DMS153 (cell line): ENCODE measurements around the gene SPATA22.
"Not testable (repeated sequence)": the region's sequence is repeated elsewhere in the genome, so short reads cannot be mapped to it uniquely, and the experiment has no call there.

Experiments
- DNase-seq: peaks from one replicate; lab custom pipeline; 2025; lab: John Stamatoyannopoulos, UW

SPATA22 gene

DNA sequence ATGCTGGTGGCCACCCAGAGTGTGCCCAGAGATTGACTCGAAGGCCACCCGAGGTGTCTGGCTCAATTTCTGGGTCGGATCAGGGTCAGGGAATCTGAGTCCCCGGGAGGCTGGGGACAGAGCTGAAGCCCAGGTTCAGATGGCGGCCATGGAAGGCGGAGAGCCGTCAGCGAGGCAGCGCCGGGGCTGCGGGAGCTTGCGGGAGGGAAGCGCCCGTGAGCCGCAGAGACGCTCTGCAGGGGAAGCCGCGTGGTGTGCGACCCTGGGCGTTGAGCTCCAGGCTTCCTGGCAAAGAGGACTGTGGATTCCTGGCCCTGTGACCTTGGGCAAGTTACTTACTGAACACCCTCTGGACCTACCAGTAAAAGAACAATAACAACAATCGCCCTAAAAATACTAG lies 518 bp upstream of the SPATA22 start:
- no peak for DNase-seq

DNA sequence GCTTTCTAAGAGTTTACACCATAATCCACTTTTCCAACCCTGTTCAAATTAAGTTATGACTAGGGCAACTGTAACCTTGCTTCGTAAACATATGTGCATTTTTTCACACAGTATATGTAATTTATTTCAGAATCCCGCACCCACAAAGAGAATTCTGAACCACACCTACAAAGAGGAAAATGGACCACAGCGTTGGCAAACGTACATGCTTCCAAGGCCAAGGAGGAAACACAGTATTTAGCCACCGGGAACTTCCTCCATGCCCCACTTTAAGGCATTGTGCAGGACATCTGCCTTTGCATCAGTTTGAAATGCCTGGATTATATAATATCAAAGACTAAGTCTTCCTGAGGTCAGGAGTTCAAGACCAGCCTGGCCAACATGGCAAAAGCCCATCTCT lies 2.1 kb downstream of the SPATA22 start:
- DNase-seq = no peak

DNA sequence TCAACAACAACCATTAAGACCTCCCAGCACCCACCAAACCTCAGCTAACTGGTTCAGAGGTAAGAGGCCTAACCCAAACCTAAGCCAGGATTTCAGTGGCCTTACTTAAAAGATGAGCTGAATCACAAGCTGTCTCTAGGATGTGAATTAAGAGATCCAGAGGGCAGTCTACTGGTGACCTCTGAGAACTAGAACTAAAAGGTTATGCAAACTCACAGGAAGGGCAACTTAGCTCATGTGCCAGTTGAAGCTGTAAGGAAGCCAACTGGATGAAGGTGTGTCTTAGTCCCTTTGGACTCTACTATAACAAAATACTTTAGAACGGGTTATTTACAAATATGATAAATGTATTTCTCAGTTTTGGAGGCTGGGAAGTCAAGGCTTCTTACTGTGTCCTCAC lies 5.3 kb downstream of the SPATA22 start:
- not testable (repeated sequence) for DNase-seq

DNA sequence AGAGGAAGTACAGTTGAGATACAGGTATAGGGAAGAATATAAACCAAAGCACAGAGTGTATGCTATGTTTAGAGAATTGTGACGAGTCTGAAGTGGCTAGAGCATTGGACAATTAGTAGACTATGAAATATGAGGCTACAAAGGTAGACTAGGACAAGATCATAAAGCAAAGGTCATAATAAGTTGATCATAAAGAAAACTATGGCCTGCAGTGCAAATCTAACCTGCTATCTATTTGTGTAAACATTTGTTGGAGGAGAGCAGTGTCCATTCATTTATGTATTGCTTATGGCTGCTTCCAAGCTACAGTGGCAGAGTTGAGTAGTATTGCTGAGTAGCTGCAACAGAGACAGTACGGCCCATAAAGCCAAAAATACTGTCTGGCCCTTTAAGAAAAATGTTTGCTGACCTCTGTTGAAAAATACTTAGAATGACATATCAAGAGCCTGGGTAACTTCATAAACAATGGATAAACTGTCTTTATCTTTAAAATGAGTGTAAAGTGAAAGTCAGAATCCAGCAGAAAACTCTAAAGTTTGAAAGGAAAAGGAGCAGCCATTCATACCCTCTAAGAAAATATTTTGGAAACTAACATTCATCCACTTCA lies 23.5 kb downstream of the SPATA22 start:
- no peak for DNase-seq

DNA sequence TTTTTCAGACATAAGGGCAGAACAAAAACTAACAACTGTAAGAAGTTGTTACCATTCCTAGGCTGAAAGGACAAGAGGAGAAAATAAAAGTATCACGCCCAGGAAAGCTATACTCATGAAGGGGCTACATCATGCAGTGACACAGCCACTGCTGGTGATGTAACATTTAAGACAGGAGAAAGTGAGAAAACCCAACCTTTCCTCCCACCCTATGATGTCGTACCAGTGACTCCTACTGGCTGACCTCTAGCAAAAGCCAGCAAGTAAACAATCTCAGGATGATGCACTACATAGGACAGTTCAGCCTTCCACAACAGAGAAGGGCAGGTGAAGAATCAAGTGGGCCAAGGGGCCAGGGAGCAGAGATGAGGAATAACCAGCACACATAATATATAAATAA lies 24.0 kb downstream of the SPATA22 start:
- no peak for DNase-seq

DNA sequence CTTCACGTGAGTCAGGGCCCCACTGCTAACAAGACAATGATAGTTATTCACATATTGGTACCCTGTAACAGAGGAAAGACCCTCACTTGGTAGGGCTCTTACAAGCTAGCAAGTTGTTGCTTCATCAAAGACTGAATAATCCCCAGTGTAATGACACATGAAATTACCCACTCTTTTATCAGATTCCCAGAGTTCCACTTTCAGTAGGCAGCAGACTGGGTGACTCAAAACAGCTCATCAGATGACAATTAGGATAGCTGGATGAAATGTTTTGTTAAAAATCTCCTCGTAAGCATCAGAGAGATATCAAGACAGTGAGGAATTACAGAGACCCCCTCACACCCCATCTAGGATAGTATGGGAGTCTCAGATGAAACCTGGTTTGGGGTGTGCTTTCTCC lies 31.2 kb downstream of the SPATA22 start:
- DNase-seq = no peak

DNA sequence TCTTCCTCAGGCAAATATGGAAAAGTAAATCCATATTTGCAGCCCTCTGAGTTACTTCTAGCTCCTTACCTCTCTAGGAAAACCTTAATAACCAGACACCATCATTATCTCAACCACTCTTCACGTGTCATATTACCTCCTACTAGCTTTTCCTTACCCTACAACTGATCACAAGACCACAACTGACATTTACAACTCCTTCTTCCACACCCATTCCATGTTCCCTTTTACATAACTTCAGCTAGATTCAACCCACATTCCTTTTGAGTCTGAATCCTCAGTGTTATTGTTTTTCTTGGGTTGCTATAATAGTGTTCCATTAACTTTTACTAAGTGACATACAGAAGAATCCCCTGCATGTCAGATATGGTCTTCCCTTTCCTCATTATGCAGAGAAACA lies 33.3 kb downstream of the SPATA22 start:
- DNase-seq = no peak

DNA sequence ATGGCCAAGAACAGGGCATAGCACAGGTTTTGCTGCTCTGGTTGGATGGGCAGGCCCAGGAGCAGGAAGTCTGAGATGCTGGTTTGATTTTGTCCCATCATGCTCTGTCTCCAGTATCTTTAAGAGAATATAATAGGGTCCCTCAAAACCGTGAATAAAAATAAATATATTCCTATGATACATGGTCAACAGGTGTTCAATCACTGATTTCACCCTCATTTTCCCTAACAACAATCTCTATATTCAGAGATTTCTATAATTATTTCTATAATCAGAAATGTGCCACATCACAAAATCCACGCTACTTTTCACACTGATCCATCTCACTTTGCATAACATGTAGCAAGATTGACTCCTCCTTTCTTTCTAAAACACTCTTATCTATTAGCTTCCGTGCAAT lies 37.9 kb downstream of the SPATA22 start, which contains the start of gene OR1E2:
Gene OR1E2, minus strand, starts transcription at position 101 of the 400 bp plus-strand sequence. Its CDS starts 0 bp downstream, at position 101.
- DNase-seq = no peak

DNA sequence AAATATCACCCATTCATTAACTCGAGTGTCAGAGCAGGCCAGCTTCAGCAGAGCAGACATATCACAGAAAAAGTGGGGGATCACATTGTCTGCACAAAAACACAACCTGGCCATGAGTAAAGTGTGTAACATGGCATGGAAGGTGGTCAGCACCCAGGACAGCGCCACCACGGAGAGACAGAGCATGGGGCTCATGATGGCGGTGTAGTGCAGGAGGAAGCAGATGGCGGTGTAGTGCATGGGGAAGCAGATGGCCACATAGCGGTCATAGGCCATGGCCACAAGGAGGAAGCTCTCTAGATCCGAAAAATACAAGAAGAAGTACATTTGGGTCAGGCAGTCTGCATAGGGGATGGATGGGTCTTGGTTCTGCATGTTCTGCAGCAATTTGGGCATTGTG lies 38.4 kb downstream of the SPATA22 start:
- DNase-seq = not testable (repeated sequence)

DNA sequence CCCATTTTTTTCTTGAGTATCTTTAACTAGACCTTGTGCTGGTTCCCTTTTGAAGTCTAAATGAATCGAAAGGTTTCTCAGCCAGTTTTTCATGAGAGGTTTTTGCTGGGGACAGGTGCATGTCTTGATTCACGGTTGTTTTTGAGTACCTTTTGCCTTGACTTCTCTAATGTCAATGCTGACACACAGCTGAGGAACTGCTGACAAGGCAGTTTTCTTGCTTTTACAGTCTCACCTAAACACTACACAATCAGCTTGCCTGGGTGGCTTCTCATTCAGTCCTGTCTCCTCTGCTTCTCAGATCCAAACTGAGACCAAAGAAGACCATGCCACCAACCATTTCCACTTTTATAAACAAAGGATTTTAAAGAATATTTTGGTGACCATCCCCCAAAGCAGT lies 53.4 kb downstream of the SPATA22 start:
- DNase-seq = no peak

DNA sequence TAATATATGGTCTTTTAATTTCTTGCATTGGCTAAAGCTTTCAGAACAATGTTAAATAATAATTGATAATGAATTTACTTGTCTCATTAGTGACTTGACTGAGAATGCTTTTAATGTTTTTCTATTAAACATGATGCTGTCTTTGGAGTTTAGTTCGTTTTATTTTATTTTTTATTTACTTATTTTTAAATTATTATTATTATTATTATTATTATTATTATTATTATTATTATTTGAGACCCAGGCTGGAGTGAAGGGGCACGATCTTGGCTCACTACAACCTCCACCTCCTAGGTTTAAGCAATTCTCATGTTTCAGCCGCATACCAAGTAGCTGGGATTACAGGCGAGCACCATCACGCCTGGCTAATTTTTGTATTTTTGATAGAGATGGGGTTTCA lies 56.0 kb downstream of the SPATA22 start:
- DNase-seq = no peak

DNA sequence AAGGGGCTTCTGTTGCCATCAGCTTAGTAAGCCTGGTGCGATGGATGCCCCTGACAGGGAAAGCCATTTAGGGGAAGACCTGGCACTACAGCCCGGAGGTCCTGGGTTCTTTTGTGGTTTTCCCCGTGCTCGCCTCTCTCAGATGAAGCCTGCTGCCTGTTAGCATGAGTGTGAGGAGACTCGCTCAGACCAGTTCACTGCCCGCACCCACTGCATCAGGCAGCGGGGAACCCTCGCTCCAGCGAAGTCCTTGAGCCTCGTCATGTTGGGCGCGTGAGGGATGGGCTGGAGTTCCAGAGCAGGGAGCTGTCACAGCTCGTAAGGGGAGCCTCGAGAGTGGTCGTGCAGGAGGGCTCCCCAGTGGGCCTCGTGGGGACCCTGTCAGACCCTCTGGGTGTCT lies 59.4 kb downstream of the SPATA22 start:
- not testable (repeated sequence) for DNase-seq

DNA sequence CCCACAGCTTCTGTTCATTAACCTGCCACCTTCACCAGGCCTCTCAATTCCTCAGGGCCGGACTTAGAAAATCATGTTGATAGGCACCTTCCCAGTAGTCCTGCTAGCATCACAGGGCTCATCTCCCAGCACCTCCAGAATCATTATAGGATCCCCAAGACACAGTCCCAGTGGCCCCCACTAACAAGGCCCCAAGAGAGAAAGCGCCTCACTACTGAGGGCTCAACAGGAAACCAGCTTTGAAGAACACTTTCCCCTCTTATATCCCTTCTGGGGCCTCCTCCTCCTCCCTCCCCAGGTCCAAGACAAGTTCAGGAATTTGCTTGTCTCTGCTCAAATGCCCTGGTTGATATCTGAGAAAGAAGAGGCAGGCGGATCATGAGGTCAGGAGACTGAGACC lies 60.5 kb downstream of the SPATA22 start, which contains the start of gene OR3A3:
Gene OR3A3, plus strand, starts transcription at position 301 of the 400 bp plus-strand sequence.
- no peak for DNase-seq

DNA sequence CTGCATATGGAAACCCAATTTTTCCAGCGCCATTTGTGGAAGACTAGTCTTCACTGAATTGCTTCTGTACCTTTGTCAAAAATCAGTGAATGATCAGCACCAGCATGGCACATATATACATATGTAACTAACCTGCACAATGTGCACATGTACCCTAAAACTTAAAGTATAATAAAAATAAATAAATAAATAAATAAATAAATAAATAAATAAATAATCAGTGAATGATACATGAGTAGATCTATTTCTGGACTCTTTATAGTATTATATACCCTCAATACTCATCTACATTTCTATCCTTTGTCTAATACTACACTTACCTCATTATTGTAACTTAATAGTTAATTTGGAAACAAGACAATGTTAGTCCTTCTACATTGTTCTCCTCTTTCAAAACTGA lies 67.8 kb downstream of the SPATA22 start:
- DNase-seq = not testable (repeated sequence)

DNA sequence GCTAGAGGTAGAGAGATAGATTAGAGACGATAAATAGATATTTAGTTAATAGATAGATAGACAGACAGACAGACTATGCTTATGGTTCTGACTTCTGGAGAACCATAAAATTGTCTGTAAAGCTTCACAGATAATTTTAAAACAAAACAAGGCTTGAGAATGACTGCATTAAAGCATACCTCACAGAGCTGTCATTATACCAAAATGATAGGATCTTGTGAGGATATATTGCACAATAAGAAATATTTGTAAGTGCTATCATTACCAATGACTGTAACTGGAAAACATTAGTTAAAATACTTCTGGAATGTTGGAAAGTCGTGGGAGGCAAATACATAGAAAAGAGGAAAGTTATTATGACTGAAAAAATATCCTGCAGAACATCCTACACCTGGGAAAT lies 69.8 kb downstream of the SPATA22 start:
- no peak for DNase-seq

DNA sequence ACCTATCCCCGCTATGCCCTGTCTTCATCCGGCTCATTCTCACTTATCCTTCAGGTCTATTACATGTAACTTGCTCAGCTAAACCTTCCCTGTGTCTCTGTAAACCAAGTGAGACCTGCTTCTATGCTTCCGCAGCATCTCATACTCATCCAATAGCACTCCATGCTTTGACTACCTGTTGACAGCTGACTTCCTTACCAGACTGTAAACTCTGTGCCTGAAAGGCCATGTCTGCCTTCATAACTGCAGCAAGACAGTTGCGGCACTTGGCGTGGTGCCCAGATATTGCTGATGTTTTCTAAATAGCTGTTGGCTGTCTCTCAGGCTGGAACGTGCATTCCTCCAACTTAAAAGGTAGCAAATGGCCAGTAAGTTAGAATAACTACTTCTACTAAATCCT lies 71.6 kb downstream of the SPATA22 start:
- DNase-seq = no peak

DNA sequence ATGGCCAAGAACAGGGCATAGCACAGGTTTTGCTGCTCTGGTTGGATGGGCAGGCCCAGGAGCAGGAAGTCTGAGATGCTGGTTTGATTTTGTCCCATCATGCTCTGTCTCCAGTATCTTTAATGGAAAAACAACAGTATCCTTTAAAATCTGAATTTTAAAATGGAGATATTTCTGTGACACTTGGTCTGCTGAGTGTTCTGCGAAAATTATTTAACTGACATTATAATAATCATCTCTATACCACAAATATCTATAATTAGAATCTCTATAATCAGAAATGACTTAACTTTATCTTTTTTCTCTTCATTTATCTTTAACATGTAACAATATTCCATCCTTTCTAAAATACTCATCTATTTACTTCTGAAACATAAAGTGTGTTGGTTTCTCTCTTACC lies 73.3 kb downstream of the SPATA22 start, which contains the start of gene OR1E1:
Gene OR1E1, minus strand, starts transcription at position 101 of the 400 bp plus-strand sequence. Its CDS starts 0 bp downstream, at position 101.
- no peak for DNase-seq

DNA sequence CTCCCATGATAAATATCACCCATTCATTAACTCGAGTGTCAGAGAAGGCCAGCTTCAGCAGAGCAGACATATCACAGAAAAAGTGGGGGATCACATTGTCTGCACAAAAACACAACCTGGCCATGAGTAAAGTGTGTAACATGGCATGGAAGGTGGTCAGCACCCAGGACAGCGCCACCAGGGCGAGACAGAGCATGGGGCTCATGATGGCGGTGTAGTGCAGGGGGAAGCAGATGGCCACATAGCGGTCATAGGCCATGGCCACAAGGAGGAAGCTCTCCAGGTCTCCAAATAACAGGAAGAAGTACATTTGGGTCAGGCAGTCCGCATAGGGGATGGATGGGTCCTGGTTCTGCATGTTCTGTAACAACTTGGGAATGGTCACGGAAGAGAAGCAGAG lies 73.8 kb downstream of the SPATA22 start:
- not testable (repeated sequence) for DNase-seq
